HS-5 (cell line): ENCODE results near the gene PCDHGB2.
"Not testable (repeated sequence)": the region's sequence is repeated elsewhere in the genome, so short reads cannot be mapped to it uniquely, and the experiment has no call there.

Source experiments
- DNase-seq: peaks from one replicate; pipeline ENCODE4 v3.0.0-alpha.2; 2012; ENCODE audit warnings: low read depth

The PCDHGB2 gene

GRCh38 chr5:141349917-141350619 lies 9.7 kb upstream of the PCDHGB2 start, which contains the start of gene PCDHGB1:
Gene PCDHGB1 (plus strand): TSS chr5:141350099. CDS start chr5:141350261, 162 bp downstream.
- no peak for DNase-seq

- DNase-seq, result no peak
Measured at GRCh38 chr5:141351591-141351990, 8.2 kb upstream of the PCDHGB2 start.

- no peak for DNase-seq
Measured at GRCh38 chr5:141354900-141355469, 4.8 kb upstream of the PCDHGB2 start, which contains the start of gene PCDHGA4. Gene PCDHGA4 (plus strand): TSS chr5:141355021. CDS start chr5:141355108, 87 bp downstream.

GRCh38 chr5:141355641-141356040 lies 4.2 kb upstream of the PCDHGB2 start:
- no peak for DNase-seq

GRCh38 chr5:141356133-141356532 lies 3.7 kb upstream of the PCDHGB2 start:
- no peak for DNase-seq

- no peak for DNase-seq
Measured at GRCh38 chr5:141356950-141357349, 2.8 kb upstream of the PCDHGB2 start.

- no peak for DNase-seq
Measured at GRCh38 chr5:141360685-141361084, 891 bp downstream of the PCDHGB2 start.

- no peak for DNase-seq
Measured at GRCh38 chr5:141362719-141363118, 2.9 kb downstream of the PCDHGB2 start.

GRCh38 chr5:141363952-141364660 lies 4.3 kb downstream of the PCDHGB2 start, which contains the start of gene PCDHGA5:
Gene PCDHGA5 (plus strand): TSS chr5:141364162. CDS start chr5:141364331, 169 bp downstream.
- DNase-seq, result no peak

- no peak for DNase-seq
Measured at GRCh38 chr5:141366016-141366896, 6.5 kb downstream of the PCDHGB2 start.

- no peak for DNase-seq
Measured at GRCh38 chr5:141369994-141370848, 10.4 kb downstream of the PCDHGB2 start, which contains the start of gene PCDHGB3. Gene PCDHGB3 (plus strand): TSS chr5:141370242. CDS start chr5:141370395, 153 bp downstream.

GRCh38 chr5:141371572-141372475 lies 12.0 kb downstream of the PCDHGB2 start:
- no peak for DNase-seq

- DNase-seq, result no peak
Measured at GRCh38 chr5:141373673-141374317, 14.0 kb downstream of the PCDHGB2 start, which contains the start of gene PCDHGA6. Gene PCDHGA6 (plus strand): TSS chr5:141373891. CDS start chr5:141374084, 193 bp downstream.

- no peak for DNase-seq
Measured at GRCh38 chr5:141374627-141375026, 14.8 kb downstream of the PCDHGB2 start.

- not testable (repeated sequence) for DNase-seq
Measured at GRCh38 chr5:141375444-141376155, 15.8 kb downstream of the PCDHGB2 start.

GRCh38 chr5:141382469-141383294 lies 22.9 kb downstream of the PCDHGB2 start, which contains the start of gene PCDHGA7:
Gene PCDHGA7 (plus strand): TSS chr5:141382742. CDS start chr5:141382900, 158 bp downstream.
- no peak for DNase-seq

- no peak for DNase-seq
Measured at GRCh38 chr5:141383345-141383744, 23.6 kb downstream of the PCDHGB2 start.
